Fibroblast of mammary gland (primary cell): ENCODE results near the gene SMIM12.
A peak's percentile ranks its signal among the peaks of the same experiment; 100 is the strongest.

Experiments used
- DNase-seq: peaks from one replicate; pipeline ENCODE4 v3.0.0-alpha.2; 2010; ENCODE audit warnings: low read depth
- H3K4me3 ChIP-seq: 2 replicates; pipeline ENCODE4 v1.5.1; 2011; ENCODE audit warnings: low read depth, mild to moderate bottlenecking, low read length, moderate library complexity; ENCODE audit not compliant: control insufficient read depth
- CTCF ChIP-seq: conservative IDR thresholded peaks from 2 replicates; pipeline ENCODE4 v1.5.1; 2011; ENCODE audit warnings: low read depth, low read length, inconsistent platforms; ENCODE audit not compliant: control insufficient read depth, insufficient read depth

SMIM12 gene

GRCh38 chr1:34896612-34897011 lies 37.1 kb upstream of the SMIM12 start:
- no peak overlapping the region for H3K4me3 ChIP-seq
- TF ChIP-seq CTCF = no peak
- no peak for DNase-seq

GRCh38 chr1:34889705-34890104 lies 30.2 kb upstream of the SMIM12 start:
- no peak for TF ChIP-seq CTCF
- no peak overlapping the region for H3K4me3 ChIP-seq
- no peak for DNase-seq

GRCh38 chr1:34887593-34887992 lies 28.0 kb upstream of the SMIM12 start:
- no peak overlapping the region for H3K4me3 ChIP-seq
- TF ChIP-seq CTCF = no peak
- no peak for DNase-seq

- peak; percentile 19 for DNase-seq
- peak overlapping the region; percentile 29 for H3K4me3 ChIP-seq
- TF ChIP-seq CTCF = no peak
These were observed 26.1 kb upstream of the SMIM12 start for GRCh38 chr1:34885405-34886247.

- H3K4me3 ChIP-seq = no peak overlapping the region
- no peak for DNase-seq
- no peak for TF ChIP-seq CTCF
These were observed 25.4 kb upstream of the SMIM12 start for GRCh38 chr1:34884961-34885360.

GRCh38 chr1:34884536-34884935 lies 25.0 kb upstream of the SMIM12 start:
- no peak overlapping the region for H3K4me3 ChIP-seq
- no peak for TF ChIP-seq CTCF
- no peak for DNase-seq
